Measurements from ENCODE around the gene THBS3. TPM values are rescaled to one million over a fixed set of nuclear protein-coding genes. Genes with fewer than 3 reads are reported as not detected.
A peak's percentile ranks its signal among the peaks of the same experiment; 100 is the strongest.

Gene THBS3
- total and polyA plus RNA-seq, 2 of the 4 experiments (the other 2 are of a cell fraction) = 15.1 to 30.4 TPM

DNA sequence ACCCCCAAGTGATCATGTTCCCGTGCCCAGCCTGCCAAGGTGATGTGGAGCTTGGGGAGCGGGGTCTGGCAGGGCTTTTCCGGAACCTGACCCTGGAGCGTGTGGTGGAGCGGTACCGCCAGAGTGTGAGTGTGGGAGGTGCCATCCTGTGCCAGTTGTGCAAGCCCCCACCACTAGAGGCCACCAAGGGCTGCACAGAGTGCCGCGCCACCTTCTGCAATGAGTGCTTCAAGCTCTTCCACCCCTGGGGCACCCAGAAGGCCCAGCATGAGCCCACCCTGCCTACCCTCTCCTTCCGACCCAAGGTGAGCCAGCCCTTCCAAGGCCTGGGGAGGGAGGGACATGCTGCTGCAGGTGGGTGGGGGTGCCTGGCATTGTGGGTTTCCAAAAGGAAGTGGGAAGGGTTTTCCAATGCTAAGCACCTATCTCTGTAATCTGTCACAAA is 31.7 kb downstream of the THBS3 start:
- TF ChIP-seq NFE2L2 (IDR thresholded peaks at IDR 0.05; ENCODE audit: low read depth, low read length) (no peak), RAD21 (IDR thresholded peaks at IDR 0.05; ENCODE audit: low read length) (no peak), MAZ (IDR thresholded peaks at IDR 0.05; ENCODE audit: borderline replicate concordance, low read depth, low read length) (no peak), RCOR1 (IDR thresholded peaks at IDR 0.05; ENCODE audit: insufficient replicate concordance, low read length) (no peak), MAFK (IDR thresholded peaks at IDR 0.05; ENCODE audit: low read depth, low read length) (no peak), SMC3 (IDR thresholded peaks at IDR 0.05; ENCODE audit: low read depth, low read length) (no peak), RFX5 (IDR thresholded peaks at IDR 0.05; ENCODE audit: low read depth, low read length) (no peak), FOS (IDR thresholded peaks at IDR 0.05; ENCODE audit: low read depth, low read length) (no peak), CHD1 (IDR thresholded peaks at IDR 0.05; ENCODE audit: low read depth, low read length) (no peak), BHLHE40 (IDR thresholded peaks at IDR 0.05; ENCODE audit: low read depth, low read length) (no peak), CEBPB (IDR thresholded peaks at IDR 0.05; ENCODE audit: low read depth, low read length) (no peak), MXI1 (IDR thresholded peaks at IDR 0.05; ENCODE audit: borderline replicate concordance, low read depth, low read length) (no peak), POLR2A (IDR thresholded peaks at IDR 0.05; ENCODE audit: low read depth, low read length) (no peak)
- TF ChIP-seq, protein P1, sequence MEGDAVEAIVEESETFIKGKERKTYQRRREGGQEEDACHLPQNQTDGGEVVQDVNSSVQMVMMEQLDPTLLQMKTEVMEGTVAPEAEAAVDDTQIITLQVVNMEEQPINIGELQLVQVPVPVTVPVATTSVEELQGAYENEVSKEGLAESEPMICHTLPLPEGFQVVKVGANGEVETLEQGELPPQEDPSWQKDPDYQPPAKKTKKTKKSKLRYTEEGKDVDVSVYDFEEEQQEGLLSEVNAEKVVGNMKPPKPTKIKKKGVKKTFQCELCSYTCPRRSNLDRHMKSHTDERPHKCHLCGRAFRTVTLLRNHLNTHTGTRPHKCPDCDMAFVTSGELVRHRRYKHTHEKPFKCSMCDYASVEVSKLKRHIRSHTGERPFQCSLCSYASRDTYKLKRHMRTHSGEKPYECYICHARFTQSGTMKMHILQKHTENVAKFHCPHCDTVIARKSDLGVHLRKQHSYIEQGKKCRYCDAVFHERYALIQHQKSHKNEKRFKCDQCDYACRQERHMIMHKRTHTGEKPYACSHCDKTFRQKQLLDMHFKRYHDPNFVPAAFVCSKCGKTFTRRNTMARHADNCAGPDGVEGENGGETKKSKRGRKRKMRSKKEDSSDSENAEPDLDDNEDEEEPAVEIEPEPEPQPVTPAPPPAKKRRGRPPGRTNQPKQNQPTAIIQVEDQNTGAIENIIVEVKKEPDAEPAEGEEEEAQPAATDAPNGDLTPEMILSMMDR (conservative IDR thresholded peaks at IDR 0.05; ENCODE audit: low read depth, low read length) = no peak
- TF ChIP-seq, protein P2, sequence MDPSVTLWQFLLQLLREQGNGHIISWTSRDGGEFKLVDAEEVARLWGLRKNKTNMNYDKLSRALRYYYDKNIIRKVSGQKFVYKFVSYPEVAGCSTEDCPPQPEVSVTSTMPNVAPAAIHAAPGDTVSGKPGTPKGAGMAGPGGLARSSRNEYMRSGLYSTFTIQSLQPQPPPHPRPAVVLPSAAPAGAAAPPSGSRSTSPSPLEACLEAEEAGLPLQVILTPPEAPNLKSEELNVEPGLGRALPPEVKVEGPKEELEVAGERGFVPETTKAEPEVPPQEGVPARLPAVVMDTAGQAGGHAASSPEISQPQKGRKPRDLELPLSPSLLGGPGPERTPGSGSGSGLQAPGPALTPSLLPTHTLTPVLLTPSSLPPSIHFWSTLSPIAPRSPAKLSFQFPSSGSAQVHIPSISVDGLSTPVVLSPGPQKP (IDR thresholded peaks at IDR 0.05; ENCODE audit: borderline replicate concordance, low read depth, low read length) = no peak
- TF ChIP-seq, protein P3, sequence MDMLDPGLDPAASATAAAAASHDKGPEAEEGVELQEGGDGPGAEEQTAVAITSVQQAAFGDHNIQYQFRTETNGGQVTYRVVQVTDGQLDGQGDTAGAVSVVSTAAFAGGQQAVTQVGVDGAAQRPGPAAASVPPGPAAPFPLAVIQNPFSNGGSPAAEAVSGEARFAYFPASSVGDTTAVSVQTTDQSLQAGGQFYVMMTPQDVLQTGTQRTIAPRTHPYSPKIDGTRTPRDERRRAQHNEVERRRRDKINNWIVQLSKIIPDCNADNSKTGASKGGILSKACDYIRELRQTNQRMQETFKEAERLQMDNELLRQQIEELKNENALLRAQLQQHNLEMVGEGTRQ (IDR thresholded peaks at IDR 0.05; ENCODE audit: low read depth, low read length) = no peak
- peaks cover 0 to 42% of the 10 kb centered on the region in 2 experiments; a peak in 3 of 4 replicates for H3K79me1 ChIP-seq (ENCODE audit: low read depth in 1 of 2, low read length in 2 of 2)
- no peak overlapping the region for H3K4ac ChIP-seq (ENCODE audit: low read depth, low read length)
- intact Hi-C loops (cut with micrococcal nuclease) = loop anchor here (1.0 to 10.0 kb wide), 4 partner anchors 50 to 472 kb away; partner anchors contain the start of genes CKS1B and SHC1
- H3K18ac ChIP-seq (ENCODE audit: low read depth, low read length) = no peak overlapping the region
- ChIA-PET CTCF (interaction anchor here (1.5 kb wide), 1 partner anchor 18 kb away, joined by 6 read pairs; no protein-coding TSS in a partner anchor), POLR2A (ENCODE audit: unreplicated experiment) (no interaction called here)
- H3K4me1 ChIP-seq (ENCODE audit: control insufficient read depth, insufficient read depth, low read length) = peaks cover 3% of the 10 kb centered on the region
- no peak overlapping the region for H3K23ac ChIP-seq (ENCODE audit: low read depth, low read length)
- H2AFZ ChIP-seq (replicated peaks; ENCODE audit: low read length, poor library complexity) = no peak overlapping the region
- H3K9me1 ChIP-seq (ENCODE audit: insufficient read depth, low read length) = peaks cover 2% of the 10 kb centered on the region; the same call in 1 of the 2 replicates
- H3K9me3 ChIP-seq (ENCODE audit: control insufficient read depth, insufficient read depth, low read length) = no peaks in the 10 kb centered on the region
- H2BK20ac ChIP-seq (ENCODE audit: low read depth, low read length) = no peak overlapping the region
- H3K14ac ChIP-seq (replicated peaks; ENCODE audit: low read depth, low read length) = no peak overlapping the region
- no peak overlapping the region for H2BK5ac ChIP-seq (ENCODE audit: low read depth, low read length, poor library complexity, severe bottlenecking)
- no TSS peak for BruUV-seq (replicated peaks)
- no peak overlapping the region for H3K27ac ChIP-seq (ENCODE audit: insufficient read depth, low read length)
- no peak overlapping the region for H2BK120ac ChIP-seq (ENCODE audit: low read depth, low read length)
- H3K4me2 ChIP-seq (ENCODE audit: low read depth, low read length) = no peak overlapping the region
- peaks cover 33% of the 10 kb centered on the region for H3K36me3 ChIP-seq (ENCODE audit: control insufficient read depth, insufficient read depth, low read length)
- DNase-seq (no peak), ATAC-seq (ENCODE audit: low read depth) (no peak)
- H3K4me3 ChIP-seq (ENCODE audit: insufficient read depth, low read depth, low read length) = no peak overlapping the region
- WGBS, 2 experiments (ENCODE audit: extremely low coverage in 2 of 2, insufficient read length in 1 of 2) = no CpG with 5 or more reads among the region's 9 CpGs
- dilution Hi-C loops (cut with HindIII; ENCODE audit: low sequenced_read_pairs, unreplicated experiment) = no loop called here
- H3K9ac ChIP-seq (ENCODE audit: low read depth, low read length) = no peak overlapping the region
- H4K20me1 ChIP-seq (ENCODE audit: insufficient read depth, low read length) = no peaks in the 10 kb centered on the region
- H4K5ac ChIP-seq (ENCODE audit: low read depth, low read length) = no peak overlapping the region
- H2AK9ac ChIP-seq (replicated peaks; ENCODE audit: low read depth, low read length, poor library complexity) = peak overlapping the region; percentile 7
- no peak overlapping the region for H4K8ac ChIP-seq (ENCODE audit: low read depth in 2 of 2, low read length in 2 of 2)
- H4K91ac ChIP-seq (ENCODE audit: insufficient read depth, low read depth, low read length) = no peak overlapping the region
- no peak overlapping the region for H3K56ac ChIP-seq (ENCODE audit: extremely low read depth, insufficient read depth, low read length)
- H3K27me3 ChIP-seq (ENCODE audit: control insufficient read depth, insufficient read depth, low read length) = no peaks in the 10 kb centered on the region
- H2BK15ac ChIP-seq (ENCODE audit: low read depth, low read length) = no peak overlapping the region
- no peak overlapping the region for H2AK5ac ChIP-seq (ENCODE audit: low read depth, low read length)
- in situ Hi-C loops (cut with MboI; ENCODE audit: low sequenced_read_pairs) = no loop called here
